ENCODE measurements around the gene SCN4A.

GRCh38 chr17:63918305-63918704 lies 54.4 kb downstream of the SCN4A start:
- TF ChIP-seq, protein P1, sequence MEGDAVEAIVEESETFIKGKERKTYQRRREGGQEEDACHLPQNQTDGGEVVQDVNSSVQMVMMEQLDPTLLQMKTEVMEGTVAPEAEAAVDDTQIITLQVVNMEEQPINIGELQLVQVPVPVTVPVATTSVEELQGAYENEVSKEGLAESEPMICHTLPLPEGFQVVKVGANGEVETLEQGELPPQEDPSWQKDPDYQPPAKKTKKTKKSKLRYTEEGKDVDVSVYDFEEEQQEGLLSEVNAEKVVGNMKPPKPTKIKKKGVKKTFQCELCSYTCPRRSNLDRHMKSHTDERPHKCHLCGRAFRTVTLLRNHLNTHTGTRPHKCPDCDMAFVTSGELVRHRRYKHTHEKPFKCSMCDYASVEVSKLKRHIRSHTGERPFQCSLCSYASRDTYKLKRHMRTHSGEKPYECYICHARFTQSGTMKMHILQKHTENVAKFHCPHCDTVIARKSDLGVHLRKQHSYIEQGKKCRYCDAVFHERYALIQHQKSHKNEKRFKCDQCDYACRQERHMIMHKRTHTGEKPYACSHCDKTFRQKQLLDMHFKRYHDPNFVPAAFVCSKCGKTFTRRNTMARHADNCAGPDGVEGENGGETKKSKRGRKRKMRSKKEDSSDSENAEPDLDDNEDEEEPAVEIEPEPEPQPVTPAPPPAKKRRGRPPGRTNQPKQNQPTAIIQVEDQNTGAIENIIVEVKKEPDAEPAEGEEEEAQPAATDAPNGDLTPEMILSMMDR (IDR thresholded peaks at IDR 0.05; ENCODE audit: borderline replicate concordance, extremely low read depth, low read length, poor library complexity, severe bottlenecking): peak; percentile 5
- no peak for TF ChIP-seq EZH2 (IDR thresholded peaks at IDR 0.05; ENCODE audit: borderline replicate concordance, low read depth, low read length, severe bottlenecking)

Measured in DND-41 (cell line).